HG03521 (cell line): ENCODE results near the gene STXBP5.

Experiments used
- ATAC-seq: cut with Tn5 transposase; IDR thresholded peaks from one replicate; pipeline ENCODE4 v1.9.1; 2021; ENCODE audit warnings: mild to moderate bottlenecking, moderate library complexity; ENCODE audit not compliant: unreplicated experiment

The STXBP5 gene

GRCh38 chr6:147418523-147418922, 214.3 kb downstream of the STXBP5 start:
- no peak for ATAC-seq

- no peak for ATAC-seq
These were observed 217.7 kb downstream of the STXBP5 start for GRCh38 chr6:147421903-147422302.

GRCh38 chr6:147423111-147423510, 218.9 kb downstream of the STXBP5 start:
- no peak for ATAC-seq

GRCh38 chr6:147429794-147430193, 225.6 kb downstream of the STXBP5 start:
- no peak for ATAC-seq

GRCh38 chr6:147430811-147431210, 226.6 kb downstream of the STXBP5 start:
- no peak for ATAC-seq

GRCh38 chr6:147434076-147434475, 229.9 kb downstream of the STXBP5 start:
- ATAC-seq: no peak

- ATAC-seq: no peak
These were observed 230.3 kb downstream of the STXBP5 start for GRCh38 chr6:147434516-147434915.

- no peak for ATAC-seq
These were observed 233.4 kb downstream of the STXBP5 start for GRCh38 chr6:147437615-147438014.

- no peak for ATAC-seq
These were observed 234.7 kb downstream of the STXBP5 start for GRCh38 chr6:147438758-147439528.
